Bone marrow (tissue), 2 donors: Measurements from ENCODE around the gene GNA15.
A peak's percentile ranks its signal among the peaks of the same experiment; 100 is the strongest.

Source experiments
- DNase-seq, 2 donors: peaks; one replicate each; lab custom pipeline; 2025; lab: John Stamatoyannopoulos, UW

GNA15 gene

GRCh38 chr19:3121396-3121795 lies 14.4 kb upstream of the GNA15 start:
- DNase-seq: no peak

- no peak for DNase-seq
Measured at GRCh38 chr19:3121821-3122511, 13.9 kb upstream of the GNA15 start.

GRCh38 chr19:3122512-3122870 lies 13.3 kb upstream of the GNA15 start:
- DNase-seq: no peak

GRCh38 chr19:3123088-3123721 lies 12.6 kb upstream of the GNA15 start:
- no peak for DNase-seq

- no peak for DNase-seq
Measured at GRCh38 chr19:3123956-3124355, 11.9 kb upstream of the GNA15 start.

- no peak for DNase-seq
Measured at GRCh38 chr19:3124630-3125029, 11.2 kb upstream of the GNA15 start.

- peak in 1 of 2 donors; percentile 7 for DNase-seq
Measured at GRCh38 chr19:3125900-3126524, 9.8 kb upstream of the GNA15 start.

GRCh38 chr19:3129112-3129511 lies 6.7 kb upstream of the GNA15 start:
- DNase-seq: no peak

- DNase-seq: no peak
Measured at GRCh38 chr19:3131168-3131567, 4.7 kb upstream of the GNA15 start.

GRCh38 chr19:3132971-3133792 lies 2.7 kb upstream of the GNA15 start:
- DNase-seq: peak; percentile 80 to 85

GRCh38 chr19:3133793-3134116 lies 2.1 kb upstream of the GNA15 start:
- no peak for DNase-seq

GRCh38 chr19:3136684-3137055 lies 837 bp downstream of the GNA15 start:
- no peak for DNase-seq

- DNase-seq: no peak
Measured at GRCh38 chr19:3137119-3137518, 1.3 kb downstream of the GNA15 start.

GRCh38 chr19:3138268-3138667 lies 2.4 kb downstream of the GNA15 start:
- DNase-seq: no peak

GRCh38 chr19:3140667-3141038 lies 4.8 kb downstream of the GNA15 start:
- DNase-seq: no peak

- peak in 1 of 2 donors; percentile 89 for DNase-seq
Measured at GRCh38 chr19:3142292-3142670, 6.4 kb downstream of the GNA15 start.

- no peak for DNase-seq
Measured at GRCh38 chr19:3142781-3143337, 7.0 kb downstream of the GNA15 start.

- peak in 1 of 2 donors; percentile 37 for DNase-seq
Measured at GRCh38 chr19:3145909-3146676, 10.3 kb downstream of the GNA15 start.

- DNase-seq: peak; percentile 16 to 44
Measured at GRCh38 chr19:3146677-3147100, 10.9 kb downstream of the GNA15 start.

- no peak for DNase-seq
Measured at GRCh38 chr19:3148503-3148902, 12.7 kb downstream of the GNA15 start.

- no peak for DNase-seq
Measured at GRCh38 chr19:3149089-3149488, 13.3 kb downstream of the GNA15 start.
